GM19351 (cell line): ENCODE measurements around the gene CERKL.

Experiments used
- ATAC-seq: cut with Tn5 transposase; IDR thresholded peaks from one replicate; pipeline ENCODE4 v1.9.1; 2021; ENCODE audit warnings: mild to moderate bottlenecking, moderate library complexity; ENCODE audit not compliant: unreplicated experiment

The CERKL gene

GRCh38 chr2:181526014-181526413 lies 130.9 kb downstream of the CERKL start:
- no peak for ATAC-seq

GRCh38 chr2:181523756-181524155 lies 133.1 kb downstream of the CERKL start:
- ATAC-seq: no peak

GRCh38 chr2:181520253-181520652 lies 136.7 kb downstream of the CERKL start:
- ATAC-seq: no peak

GRCh38 chr2:181517685-181518301 lies 139.1 kb downstream of the CERKL start:
- no peak for ATAC-seq

GRCh38 chr2:181516992-181517391 lies 139.9 kb downstream of the CERKL start:
- no peak for ATAC-seq

- no peak for ATAC-seq
Measured at GRCh38 chr2:181515719-181516118, 141.2 kb downstream of the CERKL start.

GRCh38 chr2:181500201-181500600 lies 156.7 kb downstream of the CERKL start:
- no peak for ATAC-seq

- no peak for ATAC-seq
Measured at GRCh38 chr2:181499231-181499630, 157.7 kb downstream of the CERKL start.
